ENCODE measurements around the gene APOB.

DNA sequence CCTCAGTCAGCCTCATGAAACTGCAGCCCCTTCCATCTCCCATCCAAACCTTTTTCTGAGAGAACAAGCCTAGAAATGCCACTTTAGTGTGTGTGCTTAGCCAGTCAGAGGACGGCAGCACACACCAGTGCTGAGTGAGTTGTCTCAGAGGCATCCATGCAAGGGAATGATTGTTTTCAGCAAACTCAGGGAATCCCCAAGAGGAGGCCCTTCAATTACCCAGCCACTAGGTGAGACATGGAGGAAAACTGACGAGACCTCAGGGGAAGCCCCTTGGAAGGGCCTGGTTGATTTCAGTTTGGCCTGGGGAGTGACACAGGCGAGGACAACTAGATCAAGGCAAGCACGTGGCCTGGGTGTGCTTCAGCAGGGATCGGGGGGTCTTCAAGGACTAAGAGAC is 49.7 kb downstream of the APOB start:
- TF ChIP-seq POLR2A (IDR thresholded peaks at IDR 0.05): no peak
- TF ChIP-seq, protein P1, sequence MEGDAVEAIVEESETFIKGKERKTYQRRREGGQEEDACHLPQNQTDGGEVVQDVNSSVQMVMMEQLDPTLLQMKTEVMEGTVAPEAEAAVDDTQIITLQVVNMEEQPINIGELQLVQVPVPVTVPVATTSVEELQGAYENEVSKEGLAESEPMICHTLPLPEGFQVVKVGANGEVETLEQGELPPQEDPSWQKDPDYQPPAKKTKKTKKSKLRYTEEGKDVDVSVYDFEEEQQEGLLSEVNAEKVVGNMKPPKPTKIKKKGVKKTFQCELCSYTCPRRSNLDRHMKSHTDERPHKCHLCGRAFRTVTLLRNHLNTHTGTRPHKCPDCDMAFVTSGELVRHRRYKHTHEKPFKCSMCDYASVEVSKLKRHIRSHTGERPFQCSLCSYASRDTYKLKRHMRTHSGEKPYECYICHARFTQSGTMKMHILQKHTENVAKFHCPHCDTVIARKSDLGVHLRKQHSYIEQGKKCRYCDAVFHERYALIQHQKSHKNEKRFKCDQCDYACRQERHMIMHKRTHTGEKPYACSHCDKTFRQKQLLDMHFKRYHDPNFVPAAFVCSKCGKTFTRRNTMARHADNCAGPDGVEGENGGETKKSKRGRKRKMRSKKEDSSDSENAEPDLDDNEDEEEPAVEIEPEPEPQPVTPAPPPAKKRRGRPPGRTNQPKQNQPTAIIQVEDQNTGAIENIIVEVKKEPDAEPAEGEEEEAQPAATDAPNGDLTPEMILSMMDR (IDR thresholded peaks at IDR 0.05): no peak
